SK-N-MC (cell line): ENCODE data around the gene ADRM1.

Experiments
- DNase-seq: peaks from one replicate; pipeline ENCODE4 v3.0.0-alpha.2; 2011; ENCODE audit warnings: low read depth, low spot score
- H3K27ac ChIP-seq: fragments of 200-600 bp; sonication (generic); 2 replicates; pipeline ENCODE4 v1.5.1; 2016; ENCODE audit warnings: mixed run types
- H3K36me3 ChIP-seq: fragments of 200-600 bp; sonication (generic); 2 replicates; pipeline ENCODE4 v1.6.1; 2017; ENCODE audit warnings: antibody characterized with exemption, low read length, mixed read lengths; ENCODE audit not compliant: insufficient read depth
- H3K4me3 ChIP-seq: fragments of 200-600 bp; sonication (generic); 2 replicates; pipeline ENCODE4 v1.5.1; 2016
- H3K9ac ChIP-seq: fragments of 200-600 bp; sonication (generic); 2 replicates; pipeline ENCODE4 v1.8.0; 2017; ENCODE audit warnings: mixed run types, mixed read lengths; ENCODE audit not compliant: insufficient read length
- H3K9me3 ChIP-seq: fragments of 200-600 bp; sonication (generic); 2 replicates; pipeline ENCODE4 v1.6.1; 2017; ENCODE audit warnings: low read depth, mild to moderate bottlenecking, antibody characterized with exemption, low read length, moderate library complexity, mixed read lengths
- EZH2 ChIP-seq: fragments of 200-600 bp; sonication (generic); IDR thresholded peaks from one replicate; pipeline ENCODE4 v1.6.1; 2017; ENCODE audit warnings: antibody characterized with exemption
- FOXP2 ChIP-seq: optimal IDR thresholded peaks from 2 replicates; pipeline ENCODE3; 2011; ENCODE audit warnings: mild to moderate bottlenecking, moderate library complexity; ENCODE audit not compliant: insufficient read depth; ENCODE audit errors: extremely low read length, control extremely low read depth
- POLR2AphosphoS5 ChIP-seq: IDR thresholded peaks from 2 replicates; pipeline ENCODE4 v1.6.1; 2012; ENCODE audit warnings: mild to moderate bottlenecking, low read depth, low read length, borderline replicate concordance

ADRM1 gene

GRCh38 chr20:62321521-62321948 is 18.7 kb downstream of the ADRM1 start:
- Histone ChIP-seq H3K4me3 (no peak overlapping the region), H3K27ac (no peak overlapping the region), H3K36me3 (no peaks in the 10 kb centered on the region), H3K9me3 (no peaks in the 10 kb centered on the region), H3K9ac (no peak overlapping the region)
- no peak for DNase-seq
- TF ChIP-seq POLR2AphosphoS5: no peak
- TF ChIP-seq FOXP2: no peak
- TF ChIP-seq EZH2: no peak

- no peak overlapping the region for H3K9ac ChIP-seq
- H3K36me3 ChIP-seq: no peaks in the 10 kb centered on the region
- H3K9me3 ChIP-seq: no peaks in the 10 kb centered on the region
- DNase-seq: no peak
- H3K27ac ChIP-seq: no peak overlapping the region
- no peak overlapping the region for H3K4me3 ChIP-seq
- no peak for TF ChIP-seq FOXP2
- no peak for TF ChIP-seq POLR2AphosphoS5
- no peak for TF ChIP-seq EZH2
Measured at GRCh38 chr20:62321975-62322374, 19.2 kb downstream of the ADRM1 start.

GRCh38 chr20:62322492-62323041 is 19.8 kb downstream of the ADRM1 start:
- no peak for DNase-seq
- no peak overlapping the region for H3K4me3 ChIP-seq
- H3K9ac ChIP-seq: no peak overlapping the region
- no peak overlapping the region for H3K27ac ChIP-seq
- H3K36me3 ChIP-seq: no peaks in the 10 kb centered on the region
- TF ChIP-seq EZH2 (no peak), FOXP2 (no peak), POLR2AphosphoS5 (no peak)
- no peaks in the 10 kb centered on the region for H3K9me3 ChIP-seq

DNA sequence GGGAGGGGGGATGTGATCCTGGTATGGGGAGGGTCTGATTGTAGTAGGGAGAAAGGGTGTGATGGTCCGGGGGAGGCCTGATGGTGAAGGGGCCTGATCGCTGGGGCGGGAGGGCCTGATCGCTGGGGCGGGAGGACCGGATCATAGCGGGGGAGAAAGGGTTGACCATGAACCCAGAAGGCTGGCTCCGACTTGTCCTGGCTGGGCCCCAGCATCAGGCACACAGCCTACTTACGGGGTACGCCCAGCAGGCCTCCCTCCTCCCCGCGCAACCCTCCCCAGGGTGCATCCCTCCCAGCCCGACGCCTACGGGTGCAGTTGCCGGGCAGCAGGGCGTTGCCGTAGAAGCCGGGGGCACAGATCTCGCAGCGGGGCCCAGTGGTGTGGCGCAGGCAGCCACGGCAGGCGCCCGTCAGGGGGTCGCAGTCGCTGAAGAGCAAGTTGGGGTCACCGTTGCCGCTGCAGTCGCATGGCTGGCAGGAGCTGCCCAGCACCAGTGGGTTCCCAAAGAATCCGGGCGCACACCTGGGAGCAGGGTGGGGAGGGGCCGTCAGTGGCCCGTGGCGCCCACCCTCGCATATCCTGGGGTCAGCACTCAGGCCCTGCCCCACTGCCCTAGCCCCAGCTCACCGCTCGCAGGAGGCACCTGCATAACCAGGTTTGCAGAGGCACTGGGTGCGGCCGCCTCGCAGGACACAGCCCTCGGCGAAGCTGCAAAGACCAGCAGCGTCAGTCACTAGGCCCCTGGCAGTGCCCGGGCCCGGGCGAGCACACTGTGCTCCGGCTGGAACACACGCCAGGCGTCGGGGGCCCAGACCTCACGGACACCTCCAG is 20.6 kb downstream of the ADRM1 start:
- Histone ChIP-seq H3K9ac (no peak overlapping the region), H3K9me3 (no peaks in the 10 kb centered on the region), H3K4me3 (no peak overlapping the region), H3K36me3 (no peaks in the 10 kb centered on the region), H3K27ac (no peak overlapping the region)
- DNase-seq: no peak
- TF ChIP-seq FOXP2: no peak
- no peak for TF ChIP-seq EZH2
- no peak for TF ChIP-seq POLR2AphosphoS5

DNA sequence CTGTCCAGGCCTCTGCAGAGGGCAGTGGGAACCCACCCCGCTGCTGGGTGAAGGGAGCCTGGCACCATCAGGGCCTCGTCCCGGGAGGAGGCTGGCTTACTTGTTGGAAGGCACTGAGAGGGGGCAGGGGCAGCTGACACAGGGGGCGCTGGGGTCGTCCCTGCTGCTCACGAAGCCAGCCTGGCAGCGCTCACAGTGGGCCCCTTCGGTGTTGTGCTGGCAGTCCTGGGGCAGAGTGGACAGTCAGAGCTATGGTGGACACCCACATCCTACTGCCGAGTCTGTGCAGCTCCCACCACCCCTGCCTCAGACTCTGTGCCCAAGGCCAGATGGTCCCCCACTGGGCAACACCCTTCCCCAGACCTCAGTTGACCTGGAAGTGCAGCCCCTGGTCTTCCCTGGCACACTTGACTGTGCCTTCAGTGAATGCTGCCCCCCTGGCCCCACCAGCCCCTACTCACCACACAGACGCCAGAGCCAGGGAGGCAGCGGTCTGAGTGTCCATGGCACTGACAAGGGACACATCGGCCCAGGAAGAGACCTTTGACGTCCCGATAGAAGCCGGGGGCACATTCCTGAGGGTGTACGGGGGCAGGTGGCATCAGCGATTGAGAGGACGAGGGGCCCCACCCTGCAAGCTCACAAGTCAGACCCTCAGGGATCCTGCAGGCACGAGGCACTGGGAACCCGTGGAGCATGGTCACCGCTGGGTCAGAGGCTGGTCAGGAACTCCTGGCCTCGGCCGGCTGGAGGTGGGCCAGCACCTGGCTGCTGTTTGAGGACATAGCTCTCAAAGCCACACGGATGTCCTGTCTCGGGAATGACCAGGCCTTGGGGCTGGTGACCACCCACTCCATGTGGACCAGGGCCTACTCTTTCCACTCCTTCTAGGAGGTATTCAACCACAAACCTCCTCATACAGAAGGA is 21.4 kb downstream of the ADRM1 start:
- no peaks in the 10 kb centered on the region for H3K36me3 ChIP-seq
- no peak overlapping the region for H3K4me3 ChIP-seq
- H3K9me3 ChIP-seq: no peaks in the 10 kb centered on the region
- no peak for DNase-seq
- TF ChIP-seq POLR2AphosphoS5 (no peak), EZH2 (no peak), FOXP2 (no peak)
- H3K9ac ChIP-seq: no peak overlapping the region
- H3K27ac ChIP-seq: no peak overlapping the region

GRCh38 chr20:62325172-62325905 is 22.5 kb downstream of the ADRM1 start:
- H3K36me3 ChIP-seq: no peaks in the 10 kb centered on the region

GRCh38 chr20:62326559-62326958 is 23.8 kb downstream of the ADRM1 start:
- no peak overlapping the region for H3K9ac ChIP-seq
- no peak overlapping the region for H3K27ac ChIP-seq
- no peak for TF ChIP-seq POLR2AphosphoS5
- TF ChIP-seq FOXP2: no peak
- TF ChIP-seq EZH2: no peak
- H3K36me3 ChIP-seq: no peaks in the 10 kb centered on the region
- H3K9me3 ChIP-seq: no peaks in the 10 kb centered on the region
- DNase-seq: no peak
- H3K4me3 ChIP-seq: no peak overlapping the region

More at GRCh38 chr20:62325172-62325905, 22.5 kb downstream of the ADRM1 start:
- TF ChIP-seq POLR2AphosphoS5 (no peak), FOXP2 (no peak), EZH2 (no peak)
- H3K9me3 ChIP-seq: no peaks in the 10 kb centered on the region
- DNase-seq: no peak
- no peak overlapping the region for H3K4me3 ChIP-seq
- H3K9ac ChIP-seq: no peak overlapping the region
- no peak overlapping the region for H3K27ac ChIP-seq
